ENCODE results near the gene ZNF664. TPM values are rescaled to one million over a fixed set of nuclear protein-coding genes. Genes with fewer than 3 reads are reported as not detected.
"Not testable (repeated sequence)": the region's sequence is repeated elsewhere in the genome, so short reads cannot be mapped to it uniquely, and the experiment has no call there.

The ZNF664 gene
- total RNA-seq, 1 donor from 2014 or later, result 38.4 TPM

DNA sequence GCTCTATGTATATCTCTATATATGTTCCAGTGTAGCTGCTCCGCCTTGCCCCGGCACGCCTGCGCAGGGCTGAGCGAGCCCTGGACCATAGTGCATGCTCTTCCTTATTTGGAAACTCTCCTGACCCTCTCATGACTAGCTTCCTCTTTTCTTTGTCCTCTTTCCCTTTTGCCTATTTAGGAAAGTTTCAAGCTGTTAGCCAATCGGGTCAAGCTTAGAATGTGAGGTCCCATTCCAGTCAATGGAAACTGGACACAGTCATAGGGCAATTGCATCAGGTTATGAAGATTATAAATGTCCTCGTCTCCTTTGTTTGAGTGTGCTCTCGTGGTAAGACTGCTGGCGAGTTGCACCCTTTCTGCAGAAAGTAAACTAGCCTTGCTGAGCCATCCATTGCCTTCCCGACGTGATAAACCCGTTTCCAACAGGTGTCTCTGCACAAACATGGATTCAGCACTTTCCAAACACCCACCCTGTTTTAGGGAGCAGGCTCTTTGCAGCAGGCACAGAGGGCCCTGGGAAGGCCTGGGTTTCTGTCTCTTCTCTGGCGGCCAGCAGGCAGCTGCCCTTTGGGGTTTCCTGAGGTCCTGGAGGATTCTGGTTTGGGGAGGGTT is 31.3 kb upstream of the ZNF664 start:
- ATAC-seq, result no peak

DNA sequence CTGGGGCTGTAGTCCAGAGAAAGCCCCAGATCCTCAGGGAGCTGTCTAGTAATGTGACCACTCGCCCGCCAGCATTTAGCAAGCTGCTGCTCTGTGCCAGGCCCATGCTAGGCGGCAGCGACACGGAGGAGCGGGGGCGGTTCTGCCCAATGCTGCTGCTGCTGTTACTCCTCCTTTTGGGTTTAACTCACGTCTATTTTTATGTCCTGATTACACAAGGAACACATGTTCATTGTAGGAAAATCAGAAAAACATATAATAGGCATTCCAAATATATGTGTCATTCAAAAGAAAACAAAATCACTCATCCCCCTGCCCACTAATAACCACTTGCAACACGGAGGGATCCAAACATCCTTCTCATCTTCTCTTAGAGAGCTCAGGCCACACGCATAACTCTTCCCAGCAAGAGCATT is 30.8 kb upstream of the ZNF664 start:
- ATAC-seq, result no peak

DNA sequence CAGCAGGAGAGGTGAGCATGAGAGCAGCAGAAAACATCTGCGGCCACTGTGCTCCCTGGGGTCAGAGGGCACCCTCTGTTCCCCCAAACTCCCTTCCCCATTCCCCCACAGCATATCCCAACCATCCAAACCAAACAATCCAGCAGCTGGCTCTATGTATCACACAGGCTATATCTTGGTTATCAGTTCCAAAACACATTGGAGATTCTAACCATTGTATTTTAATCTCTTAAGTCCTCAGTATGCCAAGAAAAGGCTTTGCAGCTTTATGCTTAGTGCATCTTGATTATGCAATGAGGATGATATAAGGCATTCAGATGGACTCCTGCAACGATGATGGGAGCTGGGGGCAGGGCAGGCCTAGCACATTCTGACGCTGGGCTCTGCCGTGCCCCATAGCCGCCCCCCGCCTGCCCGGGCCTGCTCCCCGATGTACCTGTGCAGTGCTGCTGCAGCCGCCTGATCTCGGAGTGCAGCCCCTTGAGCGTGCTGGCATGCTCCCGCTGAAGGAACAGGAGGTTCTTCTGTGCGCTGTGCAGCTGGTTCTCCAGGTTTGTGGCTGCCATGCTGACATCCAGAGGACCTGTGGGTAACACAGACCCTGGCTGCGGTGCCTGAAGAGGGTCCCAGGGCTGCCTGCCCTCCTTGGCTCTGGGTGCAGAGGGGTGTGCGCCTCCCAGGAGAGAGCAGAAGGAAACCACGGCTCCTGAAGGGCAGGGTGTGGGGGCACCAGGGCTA is 29.9 kb upstream of the ZNF664 start:
- ATAC-seq, result peak; percentile 19

DNA sequence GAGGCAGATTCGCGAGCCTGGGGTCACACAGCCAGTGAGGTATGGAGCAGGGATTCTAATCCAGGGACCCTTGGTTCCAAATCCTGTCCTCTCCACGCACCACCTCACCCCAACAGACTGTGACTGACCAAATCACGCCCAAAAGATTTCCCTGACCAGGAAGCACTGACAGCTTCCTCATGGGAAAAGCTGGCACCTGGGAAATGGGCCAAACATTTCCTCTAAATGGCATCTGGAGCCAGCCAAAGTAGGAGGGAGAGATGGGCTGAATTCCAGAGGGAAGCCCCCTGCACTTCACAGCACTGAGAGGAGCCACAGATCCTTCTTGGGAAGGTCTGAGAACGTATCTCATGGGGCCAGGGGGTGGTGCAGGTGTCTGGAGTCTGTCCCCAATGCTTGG is 29.2 kb upstream of the ZNF664 start:
- ATAC-seq, result no peak

DNA sequence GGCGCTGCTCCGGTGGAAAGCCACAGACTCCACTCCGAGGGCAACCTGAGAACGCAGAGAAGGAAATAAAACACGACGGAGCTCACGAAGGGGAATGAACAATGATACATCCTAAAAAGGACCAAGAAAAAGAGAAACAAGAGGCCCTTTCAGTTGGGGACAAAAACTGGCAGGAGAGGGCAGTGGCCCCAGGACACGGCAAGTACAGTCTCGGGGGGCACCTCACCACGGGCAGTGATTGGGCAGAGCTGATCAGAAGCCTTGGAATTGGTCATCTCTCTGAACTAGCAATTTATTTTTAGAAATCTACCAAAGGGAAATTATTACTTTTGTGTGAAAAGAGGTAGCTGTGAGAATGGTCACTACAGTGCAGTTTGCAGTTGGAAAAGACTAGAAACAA is 28.3 kb upstream of the ZNF664 start:
- no peak for ATAC-seq

DNA sequence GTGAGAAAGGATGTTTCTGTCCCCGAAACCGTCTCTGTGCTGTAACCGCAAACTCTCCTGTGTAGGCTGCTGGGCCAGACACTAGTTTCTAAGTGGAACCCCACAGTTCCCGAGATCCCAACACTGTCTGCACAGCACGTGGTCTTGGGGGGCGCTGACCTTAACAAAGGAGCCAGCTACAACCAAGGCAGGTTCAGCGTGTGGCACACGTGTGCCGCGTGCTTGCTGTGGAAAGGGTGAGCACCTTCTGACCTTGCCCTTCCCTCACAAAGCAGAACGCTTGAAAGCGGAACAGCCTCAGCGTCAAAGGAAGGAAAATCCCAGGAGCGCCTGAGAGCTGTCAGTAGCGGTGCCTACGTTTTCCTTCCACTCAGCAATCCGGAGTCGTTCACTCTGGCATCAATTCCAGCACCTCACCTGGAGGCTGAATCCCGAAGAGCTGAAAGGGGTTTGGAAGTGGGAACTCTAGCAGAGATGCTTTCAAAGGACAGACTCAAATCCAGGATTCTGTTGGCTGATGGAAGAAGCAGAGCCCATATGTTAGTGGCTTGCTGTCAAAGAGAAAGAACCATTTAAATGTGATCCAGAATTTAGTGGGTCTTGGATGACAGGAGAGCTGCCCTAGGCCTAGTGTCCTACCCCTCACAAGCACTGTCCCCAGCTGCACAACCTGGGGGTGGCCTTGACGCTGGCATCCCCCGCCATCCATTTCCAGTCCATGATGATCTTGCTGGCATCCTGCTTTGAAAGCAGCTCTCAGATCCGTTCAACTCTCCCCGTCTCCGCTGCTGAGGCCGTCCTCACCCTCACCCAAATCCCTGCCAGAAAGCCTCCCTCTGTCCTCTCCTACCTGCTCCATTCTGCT is 27.5 kb upstream of the ZNF664 start:
- no peak for ATAC-seq

DNA sequence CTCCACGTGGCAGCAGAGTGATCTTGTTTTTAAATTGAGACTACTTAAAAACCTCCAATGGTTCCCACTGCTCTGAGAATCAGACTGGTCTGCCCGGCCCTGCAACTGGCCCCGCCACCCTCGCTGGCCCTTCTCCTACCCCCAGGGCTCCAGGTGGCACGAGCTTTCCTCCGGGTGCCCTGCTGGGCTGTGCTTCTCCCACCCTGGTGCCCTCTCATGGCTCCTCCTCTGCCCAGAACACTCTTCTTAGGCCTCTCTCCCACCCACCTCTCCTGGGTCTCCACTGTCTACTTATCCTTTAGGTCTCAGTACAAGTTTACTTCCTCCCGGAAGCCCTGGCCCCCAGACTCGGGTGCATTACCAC is 26.9 kb upstream of the ZNF664 start:
- ATAC-seq, result no peak

DNA sequence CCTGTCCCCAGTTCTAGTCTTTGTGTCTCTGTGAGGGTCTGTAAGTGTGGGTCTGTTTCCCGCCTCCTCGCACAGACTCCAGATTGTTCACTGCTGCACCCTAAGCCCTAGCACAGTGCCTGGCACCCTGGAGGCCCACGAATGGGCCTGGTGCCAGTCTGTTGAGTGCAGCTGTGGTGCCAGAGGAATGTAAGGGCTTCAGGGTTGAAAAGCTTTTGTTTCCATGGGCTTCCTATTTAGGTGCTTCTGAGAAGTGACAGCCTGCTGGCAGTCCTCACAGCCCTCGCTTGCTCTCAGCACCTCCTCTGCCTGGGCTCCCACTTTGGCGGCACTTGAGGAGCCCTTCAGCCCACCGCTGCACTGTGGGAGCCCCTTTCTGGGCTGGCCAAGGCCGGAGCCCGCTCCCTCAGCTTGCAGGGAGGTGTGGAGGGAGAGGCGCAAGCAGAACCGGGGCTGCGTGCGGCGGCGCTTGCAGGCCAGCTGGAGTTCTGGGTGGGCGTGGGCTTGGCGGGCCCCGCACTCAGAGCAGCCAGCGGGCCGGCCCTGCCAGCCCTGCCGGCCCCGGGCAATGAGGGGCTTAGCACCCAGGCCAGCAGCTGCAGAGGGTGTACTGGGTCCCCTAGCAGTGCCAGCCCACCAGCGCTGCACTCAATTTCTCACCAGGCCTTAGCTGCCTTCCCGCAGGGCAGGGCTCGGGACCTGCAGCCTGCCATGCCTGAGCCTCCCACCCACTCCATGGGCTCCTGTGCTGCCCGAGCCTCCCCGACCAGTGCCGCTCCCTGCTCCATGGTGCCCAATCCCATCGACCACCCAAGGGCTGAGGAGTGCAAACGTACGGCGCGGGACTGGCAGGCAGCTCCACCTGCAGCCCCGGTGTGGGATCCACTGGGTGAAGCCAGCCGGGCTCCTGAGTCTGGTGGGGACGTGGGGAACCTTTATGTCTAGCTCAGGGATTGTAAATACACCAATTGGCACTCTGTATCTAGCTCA is 26.2 kb upstream of the ZNF664 start:
- not testable (repeated sequence) for ATAC-seq

DNA sequence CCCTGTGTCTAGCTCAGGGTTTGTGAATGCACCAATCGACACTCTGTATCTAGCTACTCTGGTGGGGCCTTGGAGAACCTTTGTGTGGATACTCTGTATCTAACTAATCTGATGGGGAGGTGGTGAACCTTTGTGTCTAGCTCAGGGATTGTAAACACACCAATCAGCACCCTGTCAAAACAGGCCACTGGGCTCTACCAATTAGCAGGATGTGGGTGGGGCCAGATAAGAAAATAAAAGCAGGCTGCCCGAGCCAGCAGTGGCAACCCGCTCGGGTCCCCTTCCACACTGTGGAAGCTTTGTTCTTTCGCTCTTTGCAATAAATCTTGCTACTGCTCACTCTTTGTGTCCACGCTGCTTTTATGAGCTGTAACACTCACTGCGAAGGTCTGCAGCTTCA is 25.5 kb upstream of the ZNF664 start:
- not testable (repeated sequence) for ATAC-seq

DNA sequence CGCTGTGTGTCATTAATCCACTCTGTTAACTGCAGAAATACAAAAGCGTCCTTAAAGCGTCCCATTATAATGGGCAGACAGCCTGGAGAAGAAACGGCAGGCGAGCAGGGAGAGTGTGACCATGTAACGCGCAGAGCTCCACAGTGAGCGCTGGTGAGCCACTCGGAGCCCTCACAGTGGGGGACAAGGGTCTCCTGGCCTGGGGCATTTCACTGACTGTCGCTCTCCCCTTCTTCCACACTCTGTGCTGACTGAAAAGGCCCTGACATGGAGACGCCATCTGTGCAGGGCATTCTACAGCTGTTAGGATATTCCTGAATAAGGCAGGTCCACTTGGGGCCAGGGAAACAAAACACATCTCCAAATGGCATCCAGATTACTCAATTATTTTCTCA is 24.6 kb upstream of the ZNF664 start:
- ATAC-seq, result no peak

DNA sequence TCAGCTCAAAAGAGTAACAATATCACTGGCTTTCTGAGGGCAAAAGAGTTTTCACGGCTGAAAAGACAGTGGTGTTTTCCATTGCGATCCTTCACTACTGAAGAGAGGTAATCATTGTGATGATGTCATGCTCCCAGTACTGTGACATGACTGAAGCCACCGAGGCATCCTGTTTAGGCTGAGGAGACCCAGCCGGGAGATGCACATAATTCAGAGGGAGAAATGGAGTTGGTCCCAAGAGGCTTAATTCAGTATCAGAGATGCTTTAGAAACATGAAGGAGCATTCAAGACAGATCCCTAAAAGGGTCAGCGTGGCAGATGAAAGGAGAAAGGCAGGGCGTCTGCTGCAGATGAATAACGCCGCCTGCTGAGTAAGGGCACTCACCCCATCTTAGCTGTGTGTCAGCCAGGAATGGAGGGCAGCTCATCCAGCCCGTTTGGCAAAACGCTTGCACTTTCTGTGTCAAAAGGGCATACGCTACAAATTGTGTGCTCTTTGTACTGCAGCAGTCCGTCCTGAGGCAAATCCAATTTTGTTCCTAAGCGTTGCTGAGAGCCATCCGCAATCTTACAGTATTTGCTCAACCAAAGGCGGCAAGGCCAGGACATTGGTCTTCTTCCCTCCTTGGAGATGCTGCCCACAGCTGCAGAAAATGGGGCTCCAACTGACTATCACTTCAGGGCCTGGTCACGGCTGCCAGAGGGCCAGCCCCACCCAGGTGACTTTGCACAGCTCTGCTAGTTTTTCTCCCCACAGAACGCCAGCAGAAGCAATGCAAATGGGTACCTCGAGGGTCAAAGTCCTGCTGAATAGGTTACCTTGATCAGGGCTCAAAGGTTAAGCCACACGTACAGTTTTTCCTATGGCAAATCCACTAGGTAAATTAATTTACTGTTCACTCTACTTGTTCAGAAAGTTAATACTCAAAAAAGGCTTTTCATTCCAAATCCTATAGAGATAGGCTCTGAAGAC is 23.9 kb upstream of the ZNF664 start:
- no peak for ATAC-seq

DNA sequence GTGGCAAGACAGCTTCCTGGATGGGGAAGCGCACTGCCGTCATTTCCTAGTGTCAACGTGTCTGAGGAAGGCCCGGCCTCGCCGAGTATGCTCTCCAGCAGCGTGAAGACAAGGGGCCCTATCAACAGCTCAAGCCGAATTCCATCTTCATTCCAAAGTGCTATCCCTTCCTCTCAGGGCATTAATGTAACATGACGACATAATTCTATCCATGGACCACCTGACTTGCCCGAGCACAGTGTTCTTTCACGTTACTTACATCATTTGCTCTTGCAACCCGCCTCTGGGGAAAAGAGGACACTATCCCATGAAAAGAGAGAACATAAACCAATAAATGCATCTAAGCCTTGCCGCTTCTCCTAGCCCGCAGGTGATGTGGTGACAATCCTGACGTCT is 23.2 kb upstream of the ZNF664 start:
- ATAC-seq, result no peak

DNA sequence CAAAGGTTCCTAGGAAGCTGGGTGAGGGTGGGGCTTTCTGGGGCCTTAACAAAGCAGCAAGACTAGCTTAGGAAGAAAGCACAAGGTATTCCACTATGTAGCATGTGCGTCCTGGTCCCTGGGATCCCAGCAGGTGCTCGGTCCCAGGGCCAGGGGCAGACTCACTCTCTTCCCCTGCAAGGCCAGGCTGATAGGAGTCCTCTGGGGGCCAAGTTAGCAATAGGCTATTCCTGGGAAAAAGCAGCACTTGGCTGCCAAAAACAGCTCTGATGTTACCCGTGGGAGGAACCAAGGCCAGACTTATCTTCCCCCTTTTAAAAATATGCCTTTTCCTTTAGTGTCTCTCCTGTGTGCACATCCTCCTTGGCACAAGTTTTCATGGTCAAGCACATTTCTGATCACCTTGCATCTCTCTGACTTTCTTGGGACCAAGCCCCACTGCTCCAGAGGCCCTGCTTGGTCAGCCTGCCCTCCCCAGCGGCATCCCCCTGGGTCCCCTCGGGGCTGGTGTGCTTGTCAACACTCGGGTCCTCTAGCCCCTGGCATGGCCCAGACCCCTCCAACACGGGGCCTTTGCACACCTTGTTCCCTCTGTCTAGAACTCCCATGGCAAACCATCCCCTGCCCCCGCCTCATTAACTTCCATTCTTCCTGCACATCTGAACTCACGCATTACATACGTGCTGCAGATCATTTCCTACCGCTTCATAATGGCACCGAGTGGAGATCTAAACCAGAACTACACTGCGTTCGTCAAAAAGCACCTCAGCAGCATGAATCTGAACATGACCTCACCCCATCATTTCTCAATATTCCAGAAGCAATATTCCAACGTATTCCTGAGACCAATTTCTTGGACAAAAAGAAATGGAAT is 22.3 kb upstream of the ZNF664 start:
- no peak for ATAC-seq

DNA sequence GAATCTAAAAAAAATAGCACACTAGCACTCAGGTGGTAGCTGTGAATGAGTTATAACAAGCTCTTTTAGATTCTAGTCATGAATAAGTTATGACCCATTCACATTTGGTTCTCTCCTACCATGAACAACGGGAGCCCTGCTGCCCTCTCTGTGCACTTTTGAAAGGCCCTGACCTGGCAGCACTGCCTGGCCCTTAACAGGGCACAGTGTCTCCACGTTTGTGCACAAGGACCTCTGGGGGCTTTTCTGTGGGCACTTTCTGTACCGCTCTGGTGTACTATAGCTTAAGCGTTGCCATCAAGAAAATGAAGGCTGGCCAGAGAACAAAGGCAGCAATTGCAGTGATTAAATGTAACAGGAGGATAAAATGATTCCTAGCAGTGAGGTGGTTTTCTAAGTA is 21.5 kb upstream of the ZNF664 start:
- ATAC-seq, result no peak

DNA sequence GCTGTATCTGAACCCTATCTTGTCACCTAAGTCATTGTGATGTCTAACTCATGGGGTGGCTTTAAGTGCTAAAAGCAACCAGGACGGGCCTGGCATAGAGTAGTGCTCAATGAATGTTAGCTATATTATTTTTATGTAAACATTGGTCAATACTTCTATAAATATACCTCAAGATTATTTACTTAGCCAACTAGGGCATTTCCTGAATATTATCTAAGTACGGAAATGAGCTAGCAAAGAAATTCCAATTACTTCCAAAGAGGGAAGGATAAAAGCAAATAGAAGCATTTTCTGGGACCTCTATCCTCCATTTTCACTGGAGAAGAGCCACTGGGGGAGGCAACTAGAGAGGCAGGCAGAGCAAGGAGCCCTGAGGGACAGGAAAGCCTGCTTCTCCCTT is 21.0 kb upstream of the ZNF664 start:
- ATAC-seq, result no peak

DNA sequence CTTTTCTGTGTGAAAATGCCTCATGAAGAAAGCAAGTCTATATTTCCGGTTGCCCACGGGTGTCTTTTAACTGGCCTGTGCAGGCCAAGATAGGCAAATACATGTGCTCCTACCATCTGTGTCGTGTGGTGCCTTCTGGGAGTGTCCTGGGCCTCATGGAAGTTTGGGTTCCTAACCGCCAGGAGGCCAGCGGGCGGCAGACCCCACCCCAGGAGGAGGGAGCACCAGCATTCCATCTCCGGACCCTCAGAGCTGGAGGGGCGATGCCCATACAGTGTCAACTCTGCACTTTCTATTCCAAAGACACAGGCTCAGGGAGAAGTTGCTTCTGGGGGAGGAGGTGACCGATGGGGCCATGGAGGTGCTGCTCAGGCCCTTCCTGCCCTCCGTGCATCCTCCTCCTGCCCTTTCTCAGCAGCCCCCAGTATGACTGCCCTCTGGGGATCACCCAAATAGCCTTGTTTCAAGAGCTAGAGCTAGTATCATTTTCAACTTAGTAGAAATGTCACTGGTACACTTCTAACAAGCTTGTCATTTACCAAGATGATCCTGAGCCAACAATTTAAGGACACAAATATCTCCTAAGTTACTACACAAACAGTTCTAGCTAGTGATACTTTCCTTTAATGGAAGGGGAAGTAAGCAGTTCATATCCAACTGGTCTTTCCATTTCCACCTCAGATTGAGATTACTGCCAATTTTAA is 18.2 kb upstream of the ZNF664 start:
- ATAC-seq, result no peak

DNA sequence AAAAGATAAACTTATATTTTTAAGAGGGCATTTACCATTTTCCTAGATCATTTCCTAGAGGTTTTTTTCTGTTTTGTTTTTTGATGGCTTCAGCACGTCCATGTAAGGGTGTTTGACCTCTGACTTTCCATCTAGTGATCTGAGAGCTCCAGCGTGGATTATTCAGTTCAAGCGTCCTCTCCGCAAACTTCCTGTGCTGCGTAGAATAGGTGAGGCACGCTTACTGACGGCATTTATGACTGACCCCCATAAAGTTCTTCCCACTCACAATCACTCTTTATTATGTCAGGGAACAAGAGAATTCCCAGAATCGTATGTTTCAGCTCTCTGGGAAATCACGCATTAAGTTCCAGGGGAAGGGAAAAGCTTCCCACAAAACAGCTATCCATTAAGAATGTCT is 16.8 kb upstream of the ZNF664 start:
- no peak for ATAC-seq

DNA sequence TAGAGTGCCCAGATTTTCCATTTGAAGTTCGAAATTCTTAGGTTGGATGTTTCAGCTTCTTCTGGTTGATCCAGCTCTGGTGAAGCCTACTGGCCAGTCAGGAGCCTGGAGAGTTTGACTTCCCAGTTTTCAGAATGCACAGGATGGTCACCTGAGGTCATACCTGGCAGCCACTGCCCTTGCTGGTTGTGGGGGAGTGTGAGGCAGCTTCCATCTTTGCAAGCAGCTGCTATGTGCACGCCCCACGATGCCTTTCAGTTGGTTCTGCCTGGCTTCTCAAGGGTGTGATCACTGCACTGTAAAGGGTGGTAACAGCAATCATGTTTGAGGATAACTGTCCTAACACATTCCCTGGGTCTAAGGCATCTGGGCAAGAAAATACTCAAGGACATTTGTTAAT is 15.8 kb upstream of the ZNF664 start:
- ATAC-seq, result no peak

DNA sequence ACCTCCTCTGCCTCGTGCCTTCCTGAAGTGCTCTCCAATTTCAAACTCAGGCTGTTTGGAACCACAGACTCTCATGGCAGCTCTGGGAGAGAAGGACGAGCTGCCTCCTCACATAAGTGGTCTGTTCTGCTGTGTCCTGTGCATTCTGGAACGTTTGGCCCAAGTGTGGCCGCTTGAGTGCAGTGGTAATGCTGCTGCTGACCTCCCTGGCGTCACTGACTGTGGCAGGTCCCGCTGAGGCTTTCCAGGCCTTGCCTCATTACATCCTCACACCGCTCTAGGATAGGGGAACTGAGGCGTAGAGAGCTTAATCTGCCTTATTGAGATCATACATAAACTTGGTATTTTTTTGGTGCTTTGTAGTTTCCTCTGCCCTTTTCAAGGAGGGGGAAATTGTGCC is 14.6 kb upstream of the ZNF664 start:
- ATAC-seq, result no peak

DNA sequence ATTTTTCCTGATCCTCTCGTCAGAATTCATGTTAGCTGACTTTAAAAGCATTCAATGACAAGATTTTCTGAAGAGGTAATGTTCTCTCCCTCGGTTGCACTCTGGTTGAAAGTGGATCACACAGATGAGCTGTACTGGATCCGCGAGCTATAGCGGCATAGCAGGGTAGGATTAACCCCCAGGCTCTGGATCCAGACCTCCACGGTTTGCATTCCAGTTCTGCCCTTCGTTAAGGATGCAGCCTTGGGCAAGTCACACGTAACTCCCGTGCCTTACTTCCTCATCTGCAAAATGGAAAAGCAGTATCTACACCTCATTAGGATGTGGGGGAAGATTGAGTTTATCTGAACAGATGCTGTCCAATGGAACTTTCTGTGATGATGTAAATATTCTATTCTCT is 14.1 kb upstream of the ZNF664 start:
- ATAC-seq, result no peak

All from esophagus mucosa (tissue), 1 donor.